GM12873 (cell line): ENCODE data around the gene TMPRSS3.

Source experiments
- CTCF ChIP-seq: IDR thresholded peaks from 2 replicates; pipeline ENCODE4 v1.5.1; 2012; ENCODE audit warnings: low read depth, mild to moderate bottlenecking, moderate library complexity, low read length, control low read depth; ENCODE audit not compliant: insufficient read depth; ENCODE audit errors: missing control alignments

TMPRSS3 gene

GRCh38 chr21:42390696-42391095 is 5.2 kb downstream of the TMPRSS3 start:
- TF ChIP-seq CTCF, result no peak

- no peak for TF ChIP-seq CTCF
Measured at GRCh38 chr21:42390193-42390592, 5.7 kb downstream of the TMPRSS3 start.

GRCh38 chr21:42389449-42389835 is 6.4 kb downstream of the TMPRSS3 start:
- TF ChIP-seq CTCF, result no peak

GRCh38 chr21:42388740-42389448 is 7.0 kb downstream of the TMPRSS3 start:
- TF ChIP-seq CTCF, result no peak

DNA sequence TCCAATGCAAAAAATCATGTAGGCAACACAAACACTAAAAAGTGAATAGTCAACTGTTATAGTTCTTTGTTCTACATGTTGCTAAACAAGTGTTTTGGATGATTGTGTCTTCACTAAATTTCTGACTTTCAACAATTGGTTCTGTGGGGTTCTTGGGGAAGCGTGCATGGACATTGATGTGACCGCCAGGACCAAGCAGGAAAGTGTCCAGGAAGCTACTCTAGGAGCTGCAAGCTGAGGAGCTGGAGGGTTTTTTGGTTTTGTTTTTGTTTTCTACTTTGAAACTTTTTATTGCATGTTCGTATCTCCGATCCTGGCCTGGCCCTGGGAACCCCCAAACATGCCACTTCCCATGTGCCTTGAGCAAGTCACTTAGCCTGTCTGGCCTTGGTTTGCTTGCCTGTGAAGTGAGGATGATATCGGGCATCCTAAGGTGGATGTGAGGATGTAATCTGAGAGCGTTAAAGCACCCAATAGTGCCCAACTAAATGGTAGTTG is 8.0 kb downstream of the TMPRSS3 start:
- no peak for TF ChIP-seq CTCF

- TF ChIP-seq CTCF, result no peak
Measured at GRCh38 chr21:42387164-42387563, 8.7 kb downstream of the TMPRSS3 start.

- no peak for TF ChIP-seq CTCF
Measured at GRCh38 chr21:42386034-42386591, 9.7 kb downstream of the TMPRSS3 start.
